ENCODE data around the gene CENATAC. TPM values are rescaled to one million over a fixed set of nuclear protein-coding genes. Genes with fewer than 3 reads are reported as not detected.
"Not testable (repeated sequence)": the region's sequence is repeated elsewhere in the genome, so short reads cannot be mapped to it uniquely, and the experiment has no call there.

CENATAC gene
- total RNA-seq, 4 donors from 2014 or later, result 77.3 to 158 (median 88.0) TPM

- Histone ChIP-seq H3K27ac (no peak overlapping the region), H3K4me1 (peaks cover 0 to 14% (median 0%) of the 10 kb centered on the region in 4 donors), H3K4me3 (no peak overlapping the region), H3K36me3 (no peaks in the 10 kb centered on the region), H3K27me3 (peaks cover 0 to 6% of the 10 kb centered on the region in 2 donors), H3K9me3 (no peaks in the 10 kb centered on the region)
- no peak for DNase-seq (ENCODE audit: low spot score in 2 of 2)
- TF ChIP-seq CTCF (IDR thresholded peaks at IDR 0.05) (no peak), POLR2A (IDR thresholded peaks at IDR 0.05) (no peak), EP300 (IDR thresholded peaks at IDR 0.05) (no peak)
- 84 to 87% methylated on average over 11 of the region's 11 CpGs for WGBS, 2 donors
These were observed 40.4 kb upstream of the CENATAC start for GRCh38 chr11:118957549-118957948.

- Histone ChIP-seq H3K4me3 (no peak overlapping the region), H3K4me1 (peaks cover 0 to 14% (median 0%) of the 10 kb centered on the region in 4 donors), H3K27ac (no peak overlapping the region), H3K36me3 (no peaks in the 10 kb centered on the region), H3K9me3 (no peaks in the 10 kb centered on the region), H3K27me3 (peaks cover 0 to 6% of the 10 kb centered on the region in 2 donors)
- TF ChIP-seq POLR2A (IDR thresholded peaks at IDR 0.05), result no peak
- no peak for TF ChIP-seq CTCF (IDR thresholded peaks at IDR 0.05)
- no peak for TF ChIP-seq EP300 (IDR thresholded peaks at IDR 0.05)
- 93 to 94% methylated on average over 8 of the region's 8 CpGs for WGBS, 2 donors
- no peak for DNase-seq (ENCODE audit: low spot score in 2 of 2)
These were observed 40.0 kb upstream of the CENATAC start for GRCh38 chr11:118957968-118958367.

- no peak overlapping the region for H3K4me3 ChIP-seq
- no peak overlapping the region for H3K27ac ChIP-seq
- WGBS, 2 donors, result 66 to 69% methylated on average over 2 of the region's 2 CpGs
- H3K27me3 ChIP-seq, result peaks cover 0 to 6% of the 10 kb centered on the region in 2 donors
- no peak for DNase-seq (ENCODE audit: low spot score in 2 of 2)
- H3K9me3 ChIP-seq, result no peaks in the 10 kb centered on the region
- no peaks in the 10 kb centered on the region for H3K36me3 ChIP-seq
- no peak for TF ChIP-seq EP300 (IDR thresholded peaks at IDR 0.05)
- peaks cover 0 to 14% (median 0%) of the 10 kb centered on the region in 4 donors for H3K4me1 ChIP-seq
These were observed 39.4 kb upstream of the CENATAC start for GRCh38 chr11:118958577-118958976.

- DNase-seq (ENCODE audit: low spot score in 2 of 2), result no peak
- no peak overlapping the region for H3K27ac ChIP-seq
- peaks cover 0 to 2% of the 10 kb centered on the region in 2 donors for H3K27me3 ChIP-seq
- no peak for TF ChIP-seq EP300 (IDR thresholded peaks at IDR 0.05)
- no peak for TF ChIP-seq CTCF (IDR thresholded peaks at IDR 0.05)
- no peak for TF ChIP-seq POLR2A (IDR thresholded peaks at IDR 0.05)
- peaks cover 0 to 14% (median 0%) of the 10 kb centered on the region in 4 donors for H3K4me1 ChIP-seq
- no peaks in the 10 kb centered on the region for H3K36me3 ChIP-seq
- H3K4me3 ChIP-seq, result no peak overlapping the region
- 74% methylated on average over 3 to 4 of the region's 5 CpGs for WGBS, 2 donors
- H3K9me3 ChIP-seq, result no peaks in the 10 kb centered on the region
These were observed 36.7 kb upstream of the CENATAC start for GRCh38 chr11:118961189-118961588.

GRCh38 chr11:118961591-118961990 lies 36.3 kb upstream of the CENATAC start:
- Histone ChIP-seq H3K4me1 (peaks cover 0 to 10% (median 0%) of the 10 kb centered on the region in 4 donors), H3K4me3 (no peak overlapping the region), H3K27me3 (no peaks in the 10 kb centered on the region), H3K27ac (no peak overlapping the region), H3K9me3 (no peaks in the 10 kb centered on the region), H3K36me3 (no peaks in the 10 kb centered on the region)
- no peak for DNase-seq (ENCODE audit: low spot score in 2 of 2)
- TF ChIP-seq POLR2A (IDR thresholded peaks at IDR 0.05) (no peak), CTCF (IDR thresholded peaks at IDR 0.05) (no peak), EP300 (IDR thresholded peaks at IDR 0.05) (no peak)
- WGBS, 2 donors, result 45 to 80% methylated on average over 1 to 11 of the region's 11 CpGs

- not testable (repeated sequence) for H3K27ac ChIP-seq; H3K4me3 ChIP-seq; H3K36me3 ChIP-seq; H3K9me3 ChIP-seq; DNase-seq (ENCODE audit: low spot score in 2 of 2); H3K4me1 ChIP-seq
- H3K27me3 ChIP-seq, result peaks cover 0 to 16% of the 10 kb centered on the region in 2 donors
- 92 to 98% methylated on average over 2 of the region's 2 CpGs for WGBS, 2 donors
These were observed 28.4 kb upstream of the CENATAC start for GRCh38 chr11:118969508-118969907.

All from tibial nerve (tissue), 4 donors.